HepG2 (cell line): ENCODE results near the gene FTCD. TPM values are rescaled to one million over a fixed set of nuclear protein-coding genes. Genes with fewer than 3 reads are reported as not detected.
A peak's percentile ranks its signal among the peaks of the same experiment; 100 is the strongest.

Experiments
- HOXA3 ChIP-seq: sonication (generic); formaldehyde crosslinking; IDR thresholded peaks from 2 replicates; pipeline ENCODE4 v1.5.0; 2020; ENCODE audit warnings: missing genetic modification reagents
- KLF15 ChIP-seq: sonication (generic); formaldehyde crosslinking; IDR thresholded peaks from 2 replicates; pipeline ENCODE4 v1.8.1; 2023; ENCODE audit warnings: borderline replicate concordance, mild to moderate bottlenecking, inconsistent platforms, missing genetic modification reagents, mixed read lengths
- KLF9 ChIP-seq: IDR thresholded peaks from 2 replicates; pipeline ENCODE4 v1.6.1; 2016; ENCODE audit warnings: low read depth
- LRRFIP1 ChIP-seq: sonication (generic); formaldehyde crosslinking; conservative IDR thresholded peaks from 2 replicates; pipeline ENCODE4 v1.4.0; 2020; ENCODE audit warnings: missing genetic modification reagents
- MAX ChIP-seq: IDR thresholded peaks from 2 replicates; pipeline ENCODE4 v1.6.1; 2012; ENCODE audit warnings: inconsistent platforms
- MIER2 ChIP-seq: IDR thresholded peaks from 2 replicates; pipeline ENCODE4 v1.6.1; 2016; ENCODE audit warnings: missing biosample characterization, missing genetic modification reagents
- NONO ChIP-seq, 2 experiments: fragments of 450-650 bp in 1 of 2; sonication (generic) in 1 of 2; formaldehyde crosslinking in 1 of 2; IDR thresholded peaks in 1 of 2; conservative IDR thresholded peaks in 1 of 2; 2 replicates each; pipeline versions ENCODE4 v1.6.1 to v1.8.0; 2017 to 2022; ENCODE audit warnings: mild to moderate bottlenecking in 1 of 2, missing genetic modification reagents in 1 of 2, moderate library complexity in 1 of 2
- PHF21A ChIP-seq: sonication (generic); formaldehyde crosslinking; IDR thresholded peaks from 2 replicates; pipeline ENCODE4 v1.5.0; 2020; ENCODE audit warnings: mild to moderate bottlenecking, missing genetic modification reagents
- PRPF4 ChIP-seq: fragments of 200-400 bp; formaldehyde crosslinking; IDR thresholded peaks from 2 replicates; pipeline ENCODE4 v1.6.1; 2016; ENCODE audit warnings: low read length, low read depth; ENCODE audit not compliant: poor library complexity, severe bottlenecking
- RERE ChIP-seq: IDR thresholded peaks from 2 replicates; pipeline ENCODE4 v1.6.1; 2016; ENCODE audit warnings: low read depth, missing genetic modification reagents, missing compliant biosample characterization
- SIX1 ChIP-seq: sonication (generic); formaldehyde crosslinking; IDR thresholded peaks from 2 replicates; pipeline ENCODE4 v1.4.0; 2020; ENCODE audit warnings: missing genetic modification reagents, borderline replicate concordance
- SOX5 ChIP-seq: IDR thresholded peaks from 2 replicates; pipeline ENCODE4 v1.6.1; 2016; ENCODE audit warnings: borderline replicate concordance
- TRIM24 ChIP-seq: sonication (generic); formaldehyde crosslinking; IDR thresholded peaks from 2 replicates; pipeline ENCODE4 v1.8.0; 2022; ENCODE audit warnings: mild to moderate bottlenecking, missing genetic modification reagents
- UBTF ChIP-seq: sonication (generic); formaldehyde crosslinking; IDR thresholded peaks from 2 replicates; pipeline ENCODE4 v1.4.0; 2020; ENCODE audit warnings: mild to moderate bottlenecking, missing genetic modification reagents
- ZNF576 ChIP-seq: sonication (generic); formaldehyde crosslinking; IDR thresholded peaks from 2 replicates; pipeline ENCODE4 v1.4.0; 2020; ENCODE audit warnings: mild to moderate bottlenecking, missing genetic modification reagents
- ZNF577 ChIP-seq: sonication (generic); formaldehyde crosslinking; IDR thresholded peaks from 2 replicates; pipeline ENCODE4 v1.4.0; 2020; ENCODE audit warnings: mild to moderate bottlenecking, low read depth, missing genetic modification reagents, borderline replicate concordance
- ZSCAN30 ChIP-seq: sonication (generic); formaldehyde crosslinking; IDR thresholded peaks from 2 replicates; pipeline ENCODE4 v1.5.0; 2020; ENCODE audit warnings: mild to moderate bottlenecking, missing genetic modification reagents
- polyA plus RNA-seq, 8 experiments: library from polyadenylated mRNA; depleted of rRNA in 3 of 8; stranded (reverse) in 7 of 8; unstranded in 1 of 8; fragments of >200 nt; fragmentation: Illumina TruSeq in 4 of 8; extraction: Trizol in 4 of 8; gene quantifications; 2 replicates each; pipeline versions ENCODE4 v1.2.1 to v1.2.3, GENCODE V29; 2011 to 2016; ENCODE audit warnings: low read depth in 4 of 8, missing spikeins in 1 of 8, mixed read lengths in 1 of 8; ENCODE audit not compliant: insufficient read depth in 1 of 8
- total RNA-seq, 5 experiments: library from RNA; depleted of rRNA; stranded (reverse); fragments of >200 nt; fragmentation: Illumina TruSeq; extraction: Trizol; gene quantifications; 2 replicates each; pipeline ENCODE4 v1.2.3, GENCODE V29; 2016; ENCODE audit warnings: low read depth in 1 of 5

Gene FTCD
- total and polyA plus RNA-seq, 2 of the 13 experiments (the other 11 are each of a cell fraction or from before 2014, with no cell fraction given) = 75.7 to 105 TPM

- no peak for TF ChIP-seq ZNF577 (CRISPR knock-in tag)
- TF ChIP-seq UBTF (CRISPR knock-in tag) = peak; percentile 77
- no peak for TF ChIP-seq NONO (IDR thresholded peaks at IDR 0.05)
- peak; percentile 84 for TF ChIP-seq NONO (CRISPR knock-in tag; conservative IDR thresholded peaks at IDR 0.05)
- no peak for TF ChIP-seq SIX1
- no peak for TF ChIP-seq MAX
- TF ChIP-seq HOXA3 = peak; percentile 71
- peak; percentile 26; the same call in 1 of the 2 replicates for TF ChIP-seq SOX5 (CRISPR knock-in tag)
- no peak for TF ChIP-seq ZSCAN30 (CRISPR knock-in tag)
- no peak for TF ChIP-seq ZNF576
- peak; percentile 67 for TF ChIP-seq PHF21A (CRISPR knock-in tag)
- no peak for TF ChIP-seq RERE (CRISPR knock-in tag)
- TF ChIP-seq TRIM24 (CRISPR knock-in tag) = no peak
- TF ChIP-seq PRPF4 = no peak
- TF ChIP-seq MIER2 = no peak
- TF ChIP-seq KLF9 (CRISPR knock-in tag) = no peak
- no peak for TF ChIP-seq LRRFIP1 (CRISPR knock-in tag)
- no peak for TF ChIP-seq KLF15
Measured at GRCh38 chr21:46155514-46156377, at the start of gene FTCD (continued).
